NCI-H748 (cell line): ENCODE data around the gene PDP2.

Experiments
- DNase-seq: peaks from one replicate; lab custom pipeline; 2025; ENCODE audit not compliant: unreplicated experiment; lab: John Stamatoyannopoulos, UW

PDP2 gene

GRCh38 chr16:66902648-66903543 lies 22.6 kb downstream of the PDP2 start:
- no peak for DNase-seq

DNA sequence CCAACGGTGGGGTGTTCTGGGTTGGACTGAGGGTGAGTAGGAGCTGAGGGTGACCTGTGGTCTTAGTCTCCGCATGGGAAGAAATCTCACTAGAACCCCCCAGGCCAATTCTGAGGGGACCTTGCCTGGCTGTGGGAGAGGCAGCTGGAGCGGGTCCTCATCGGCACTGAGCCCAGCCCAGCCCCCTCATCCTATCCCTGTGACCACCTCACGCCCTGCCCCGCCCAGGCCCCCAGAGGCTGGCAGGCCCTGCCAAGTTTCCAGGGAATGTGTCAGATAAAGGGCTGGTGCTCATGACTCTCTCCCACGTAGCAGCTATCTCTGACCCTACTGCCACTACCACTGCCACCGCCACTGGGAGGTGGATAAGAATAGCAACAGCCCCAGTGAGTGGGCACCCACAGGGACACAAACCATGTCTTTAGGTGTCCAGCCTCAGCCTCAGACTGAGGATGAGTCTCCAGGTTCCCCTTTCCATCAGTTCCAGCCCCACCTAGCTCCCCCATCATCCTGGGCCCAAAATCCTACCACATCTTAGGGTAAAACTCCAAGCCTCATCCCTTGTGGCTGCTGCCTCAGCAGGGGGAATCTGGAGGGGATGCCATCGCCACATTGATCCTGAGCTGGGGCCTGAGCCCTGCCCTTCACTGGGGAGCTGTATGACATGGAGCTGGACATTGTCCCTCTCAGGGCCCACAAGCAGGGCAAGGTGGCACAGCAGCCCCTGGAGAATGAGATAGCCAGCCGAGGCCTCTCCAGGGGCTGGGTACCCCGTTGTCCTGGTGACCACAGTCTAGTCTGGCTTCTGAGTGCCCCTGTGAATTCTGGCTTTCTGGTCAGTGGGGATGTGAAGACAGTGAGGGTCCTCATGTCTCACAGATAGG lies 23.5 kb downstream of the PDP2 start:
- no peak for DNase-seq

- DNase-seq: no peak
Observed at GRCh38 chr16:66904428-66904845, 24.1 kb downstream of the PDP2 start.

DNA sequence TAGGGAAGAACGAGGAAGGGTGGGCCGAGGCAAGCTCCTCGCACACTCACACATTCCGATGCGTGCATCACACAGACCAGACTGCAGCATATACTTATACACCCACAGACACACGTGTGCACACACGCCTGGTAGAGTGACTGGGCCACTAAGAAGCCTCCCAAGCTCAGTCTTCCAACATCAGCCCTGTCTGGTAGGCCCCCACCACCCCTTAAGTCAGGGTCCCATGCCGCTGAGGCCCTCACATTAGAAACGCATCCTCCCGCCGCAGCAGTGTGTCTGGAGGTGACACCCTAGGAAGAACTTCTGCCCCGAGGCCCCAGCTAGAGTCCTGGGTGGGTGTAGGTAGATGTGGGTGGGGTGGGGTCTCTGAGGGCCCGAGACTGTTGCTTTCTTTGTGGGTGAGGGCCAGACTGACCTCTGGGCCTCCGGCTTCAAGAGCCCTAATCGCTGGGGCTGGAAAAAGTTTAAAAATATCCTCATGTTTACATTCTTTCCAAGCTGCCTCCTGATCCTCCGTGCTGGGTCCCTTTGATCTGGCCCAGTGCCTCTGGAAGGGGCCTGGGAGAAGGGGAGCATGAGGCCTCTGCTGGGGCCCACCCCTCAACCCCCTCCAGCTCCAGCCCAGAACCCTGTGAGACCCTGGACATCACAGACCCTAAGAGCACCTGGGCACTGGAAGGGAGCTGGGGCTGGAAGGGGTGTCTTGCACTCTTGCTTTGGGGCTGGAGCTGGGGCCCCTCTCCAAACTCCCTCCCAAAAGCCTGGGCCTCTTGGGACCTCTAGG lies 24.7 kb downstream of the PDP2 start:
- no peak for DNase-seq

- peak; percentile 34 for DNase-seq
Observed at GRCh38 chr16:66905633-66906539, 25.6 kb downstream of the PDP2 start.

- DNase-seq: no peak
Observed at GRCh38 chr16:66906916-66907836, 26.9 kb downstream of the PDP2 start.

DNA sequence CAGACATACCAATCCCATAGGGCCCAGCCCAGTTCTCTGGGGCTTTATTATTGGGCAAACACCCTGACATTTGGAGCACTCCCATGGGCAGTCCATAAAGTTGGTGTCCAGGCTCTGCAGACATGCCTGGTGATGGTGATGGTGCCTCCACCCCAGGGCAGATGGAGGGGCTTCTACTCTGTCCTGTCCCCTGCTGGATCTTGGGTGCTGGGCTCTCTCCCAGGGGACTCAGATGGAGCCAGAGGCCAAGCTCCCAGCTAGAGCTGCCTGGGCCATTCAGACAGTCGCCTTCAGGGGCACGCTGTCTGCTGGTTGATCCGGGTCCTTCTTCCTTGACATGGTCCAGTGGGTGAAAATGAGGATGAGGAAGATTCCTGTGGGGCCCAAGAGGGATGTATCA lies 27.8 kb downstream of the PDP2 start:
- DNase-seq: no peak

DNA sequence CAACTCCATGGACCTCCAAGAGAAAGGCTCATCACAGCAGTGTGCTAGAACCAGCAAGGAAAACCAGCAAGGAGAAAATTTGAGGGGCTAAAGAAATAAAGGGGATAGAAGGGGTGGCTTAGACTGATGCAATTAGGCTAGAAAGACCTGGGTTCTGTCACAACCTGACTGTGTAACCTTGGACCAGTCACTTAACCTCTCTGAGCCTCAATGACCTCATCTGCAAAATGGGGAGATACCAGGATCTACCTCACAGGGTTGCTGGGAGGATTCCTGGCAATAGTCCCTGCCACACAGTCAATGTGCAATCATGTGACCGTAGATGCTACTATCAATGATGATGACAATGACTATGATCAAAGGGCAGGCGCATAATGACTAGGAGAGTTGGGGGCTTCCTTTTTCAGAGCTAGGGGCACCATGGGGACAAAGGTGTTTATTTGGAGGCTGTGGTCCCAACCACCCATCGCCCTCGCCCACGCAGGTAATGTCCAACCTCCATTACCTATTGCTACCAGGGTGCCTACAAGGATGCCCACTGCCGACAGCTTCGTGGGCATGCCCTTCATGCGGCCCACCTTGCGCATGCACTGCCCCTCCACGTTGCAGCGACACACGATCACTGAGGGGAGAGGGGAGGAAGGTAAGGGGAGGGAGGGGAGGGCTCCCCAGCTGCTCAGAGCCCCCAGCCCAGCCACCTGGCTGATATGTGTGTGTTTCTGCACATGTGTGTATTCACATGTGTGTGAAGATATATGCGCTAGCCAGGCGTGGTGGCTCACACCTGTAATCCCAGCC lies 28.6 kb downstream of the PDP2 start:
- DNase-seq: no peak

DNA sequence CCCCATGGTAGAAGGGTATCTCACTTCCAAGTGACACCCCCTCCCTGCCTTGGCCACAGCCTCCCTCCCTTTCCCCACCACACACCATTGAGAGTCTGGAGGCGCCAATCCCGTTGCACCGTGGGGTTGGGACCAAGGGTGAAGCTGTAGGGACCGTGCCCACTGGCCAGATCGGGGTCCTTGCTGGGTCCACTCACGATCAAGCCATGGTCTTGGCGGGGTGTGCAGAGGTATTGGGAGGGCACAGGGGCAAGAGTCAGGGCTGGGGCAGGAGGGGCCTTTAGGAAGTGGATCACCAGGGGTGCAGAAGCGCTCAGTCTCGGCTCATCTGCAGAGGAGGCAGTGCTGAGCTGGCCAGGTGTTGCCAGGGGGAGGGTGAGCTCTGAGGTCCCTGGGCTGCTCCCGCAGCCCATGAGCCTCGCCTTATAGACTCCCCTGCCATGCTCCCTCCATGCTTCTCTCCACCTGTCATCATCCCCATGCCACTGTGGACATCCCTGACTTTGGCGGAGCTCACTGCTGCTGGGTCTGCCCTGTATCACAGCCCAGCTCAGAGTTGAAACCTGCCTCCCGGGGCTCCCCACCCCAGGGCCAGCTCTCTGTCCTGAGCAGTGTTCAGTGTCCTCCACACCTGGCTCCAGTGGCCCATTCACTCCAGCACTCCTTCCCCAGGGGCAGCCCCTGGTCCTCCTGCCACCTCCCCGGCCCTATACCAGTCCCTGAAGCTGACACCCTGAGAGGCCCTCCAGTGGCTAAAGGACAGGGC lies 30.0 kb downstream of the PDP2 start:
- DNase-seq: no peak

DNA sequence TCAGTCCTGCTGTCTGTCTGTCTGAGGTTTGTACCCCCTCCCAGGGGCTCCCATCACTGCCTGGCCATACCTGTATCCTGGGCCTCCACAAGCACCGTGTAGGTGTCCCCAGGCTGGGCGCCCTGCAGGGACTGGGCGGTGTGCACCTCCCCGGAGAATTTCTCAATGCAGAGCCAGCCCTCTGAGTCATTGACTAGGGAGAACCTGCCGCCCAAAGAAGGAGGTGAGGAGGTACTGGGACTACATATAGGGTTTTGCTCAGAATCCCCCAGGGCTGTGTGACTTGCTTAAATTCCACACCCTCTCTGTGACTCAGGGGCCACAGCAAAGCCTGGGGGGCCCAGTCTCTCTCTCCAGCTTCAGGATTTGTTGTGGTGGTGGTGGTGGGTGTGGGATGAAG lies 30.8 kb downstream of the PDP2 start:
- DNase-seq: no peak

DNA sequence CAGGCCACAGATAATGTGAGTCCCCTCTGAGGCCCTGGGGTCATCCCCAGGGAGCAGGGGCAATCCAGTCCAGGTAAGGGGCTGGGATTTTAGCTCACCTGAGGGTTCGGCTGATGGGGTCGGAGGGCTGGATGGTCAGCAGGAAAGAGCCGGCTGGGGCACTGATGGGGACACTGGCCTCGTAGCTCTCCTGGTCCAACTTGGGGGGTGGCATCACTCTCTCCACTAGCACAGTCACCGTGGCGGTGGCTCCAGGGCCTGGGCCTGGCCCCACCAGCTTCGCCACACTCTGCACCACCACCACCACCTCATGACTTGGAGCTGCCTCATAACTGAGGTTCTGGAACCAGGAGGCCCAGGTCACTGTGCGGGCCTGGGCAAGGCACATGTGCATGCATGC lies 31.5 kb downstream of the PDP2 start:
- DNase-seq: no peak

DNA sequence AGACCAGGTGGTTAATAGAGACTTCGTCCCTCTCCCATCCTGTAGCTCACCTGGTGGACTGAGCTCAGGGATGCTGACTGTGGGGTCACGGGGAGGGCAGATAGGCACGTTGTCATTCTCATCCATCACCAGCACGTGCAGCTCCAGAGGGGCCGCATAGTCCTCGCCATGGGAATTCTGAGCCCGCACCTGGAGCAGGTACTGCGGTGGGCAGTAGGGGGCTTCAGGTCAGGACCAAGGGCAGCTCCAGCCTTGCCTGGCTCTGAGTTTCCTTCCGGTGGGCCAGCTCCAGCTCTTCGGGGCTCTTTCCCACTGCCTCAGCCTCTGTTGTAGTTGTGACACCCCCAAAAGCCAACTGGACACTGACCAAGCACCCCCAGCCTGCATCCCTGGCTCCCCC lies 32.8 kb downstream of the PDP2 start:
- DNase-seq: no peak

- DNase-seq: no peak
Observed at GRCh38 chr16:66913711-66914110, 33.4 kb downstream of the PDP2 start.

GRCh38 chr16:66914541-66914940 lies 34.2 kb downstream of the PDP2 start:
- DNase-seq: no peak

DNA sequence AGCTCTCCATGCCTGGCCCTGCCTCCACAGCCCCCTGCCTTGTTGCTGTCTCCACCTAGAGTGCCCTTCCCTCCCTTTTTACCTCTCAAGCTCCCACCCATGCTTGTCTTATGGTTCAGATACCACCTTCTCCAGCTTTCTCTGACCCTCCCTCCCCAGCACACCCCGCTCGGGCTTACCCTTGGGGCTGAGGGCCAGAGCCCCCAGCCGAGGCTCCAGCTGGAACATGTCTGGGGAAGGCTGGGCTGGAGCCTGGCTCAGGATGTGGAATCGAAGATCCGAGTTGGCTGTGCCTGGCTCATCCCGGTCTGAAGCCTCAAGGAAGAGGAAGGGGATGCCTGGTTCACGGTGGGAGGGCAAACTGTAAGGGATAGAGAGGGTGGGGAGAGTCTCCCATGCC lies 34.7 kb downstream of the PDP2 start:
- no peak for DNase-seq

DNA sequence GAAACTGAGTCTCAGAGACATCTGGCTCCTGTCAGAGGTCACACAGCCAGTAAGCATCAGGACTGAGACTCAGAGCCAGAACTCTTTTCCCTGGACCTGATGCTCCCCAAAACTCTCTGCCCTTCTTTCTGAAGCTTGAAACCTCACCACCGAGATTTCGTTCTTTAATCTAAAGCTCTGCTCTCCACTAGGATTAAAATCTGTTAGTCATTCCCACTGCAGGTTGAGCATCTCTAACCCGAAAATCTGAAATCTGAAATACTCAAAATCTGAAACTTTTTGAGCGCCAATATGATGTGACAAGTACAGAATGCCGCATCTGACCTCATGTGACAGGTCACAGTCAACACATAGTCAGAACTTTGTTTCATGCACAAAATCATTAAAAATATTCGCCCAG lies 36.2 kb downstream of the PDP2 start:
- DNase-seq: no peak

GRCh38 chr16:66917741-66918140 lies 37.4 kb downstream of the PDP2 start:
- DNase-seq: no peak

- DNase-seq: no peak
Observed at GRCh38 chr16:66918355-66918754, 38.0 kb downstream of the PDP2 start.
